Activated naive CD8-positive, alpha-beta T cell treated with anti-CD3 and anti-CD28 coated beads for 36 hours (primary cell): Measurements from ENCODE around the gene TIMM8A. TPM values are rescaled to one million over a fixed set of nuclear protein-coding genes. Genes with fewer than 3 reads are reported as not detected.
A peak's percentile ranks its signal among the peaks of the same experiment; 100 is the strongest.

Experiments used
- DNase-seq: peaks from one replicate; pipeline ENCODE4 v3.0.0; 2021
- H3K27ac Mint-ChIP-seq: one replicate; pipeline ENCODE4 v1.8.0; 2022; ENCODE audit warnings: mild to moderate bottlenecking, moderate library complexity, mixed read lengths
- H3K27me3 Mint-ChIP-seq: one replicate; pipeline ENCODE4 v1.8.0; 2022; ENCODE audit warnings: mild to moderate bottlenecking, mixed read lengths
- H3K36me3 Mint-ChIP-seq: one replicate; pipeline ENCODE4 v1.8.0; 2021; ENCODE audit warnings: mild to moderate bottlenecking, mixed read lengths
- H3K4me1 Mint-ChIP-seq: one replicate; pipeline ENCODE4 v1.8.0; 2021; ENCODE audit warnings: mixed read lengths
- H3K4me3 Mint-ChIP-seq: one replicate; pipeline ENCODE4 v1.8.0; 2022; ENCODE audit warnings: mild to moderate bottlenecking, moderate library complexity, mixed read lengths
- H3K9me3 Mint-ChIP-seq: one replicate; pipeline ENCODE4 v1.8.0; 2022; ENCODE audit warnings: mixed read lengths
- total RNA-seq, 2 experiments: library from RNA; stranded (reverse); gene quantifications; one replicate each; pipeline ENCODE4 v1.2.3, GENCODE V29; 2021

TIMM8A gene
- total RNA-seq, result 10 to 100 TPM; 36.0 to 39.8 TPM

DNA sequence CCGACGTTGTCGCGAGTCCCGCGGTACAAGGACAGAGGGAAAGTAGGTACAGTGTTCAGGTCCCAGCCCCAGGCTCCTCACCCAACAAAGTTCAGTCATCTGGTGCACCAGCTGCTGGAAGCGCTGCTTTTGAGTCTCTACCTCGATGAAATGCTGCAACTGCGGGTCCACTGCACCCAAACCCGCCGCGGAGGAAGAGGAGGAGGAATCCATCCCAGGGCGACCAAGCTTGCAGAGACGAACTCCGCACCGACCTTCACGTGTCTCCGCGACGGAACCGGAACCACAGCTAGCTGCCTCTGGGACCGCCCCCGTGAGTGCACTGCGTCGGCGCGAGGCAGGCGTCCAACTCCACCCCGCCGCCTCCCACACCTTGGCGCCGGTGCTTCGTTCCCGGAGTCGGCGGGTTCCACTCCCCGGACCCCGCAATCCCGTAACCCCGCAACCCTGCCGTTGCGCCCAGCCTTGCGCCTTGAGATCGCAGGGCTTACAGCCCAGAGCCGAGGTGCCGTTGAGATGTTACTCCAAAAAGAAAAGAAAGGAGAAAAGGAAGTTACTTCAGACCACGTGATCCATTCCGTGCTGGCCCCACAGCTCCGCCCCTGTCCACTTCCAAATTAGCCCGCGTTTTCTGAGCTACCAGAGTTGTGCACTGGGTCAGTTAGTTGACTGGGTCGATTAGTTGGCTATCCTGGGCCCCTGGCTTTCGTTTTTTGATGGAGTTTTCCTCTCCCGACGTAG, at the start of gene TIMM8A:
Gene TIMM8A (minus strand): TSS at position 291 of the 741 bp plus-strand sequence. CDS start 78 bp downstream, at position 213.
- peak; percentile 83 for DNase-seq
- H3K27me3 Mint-ChIP-seq, result no peaks in the 10 kb centered on the region
- peaks cover 21% of the 10 kb centered on the region for H3K36me3 Mint-ChIP-seq
- H3K4me3 Mint-ChIP-seq, result peak within 1 kb of the TSS; percentile 90
- no peaks in the 10 kb centered on the region for H3K9me3 Mint-ChIP-seq
- H3K4me1 Mint-ChIP-seq, result peaks cover 6% of the 10 kb centered on the region
- peak within 1 kb of the TSS; percentile 93 for H3K27ac Mint-ChIP-seq

- Mint-ChIP-seq H3K27ac (no peak overlapping the region), H3K4me1 (peaks cover 15% of the 10 kb centered on the region), H3K4me3 (no peak overlapping the region)
Measured at GRCh38 chrX:101397779-101398178, 49.2 kb upstream of the TIMM8A start.

DNA sequence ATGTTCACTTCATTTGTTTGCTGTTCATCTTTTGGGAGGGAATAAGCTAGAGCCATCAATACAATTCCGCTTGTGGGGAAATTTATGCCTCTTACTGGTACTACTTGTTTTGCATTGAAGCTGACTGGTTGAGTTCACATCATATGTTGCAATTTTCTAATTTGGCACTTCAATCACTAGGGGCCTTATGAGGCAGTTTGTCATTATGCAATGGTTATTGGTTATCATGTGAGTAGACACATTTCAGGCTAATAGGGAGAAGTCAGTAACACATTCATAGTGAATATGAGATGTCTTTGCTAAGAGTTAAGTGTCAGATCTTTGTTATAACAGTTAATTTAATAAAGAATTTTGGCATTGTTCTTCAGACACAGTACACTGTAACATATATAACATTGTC, 47.2 kb upstream of the TIMM8A start:
- Mint-ChIP-seq H3K27ac (peak overlapping the region; percentile 66), H3K36me3 (peaks cover 47% of the 10 kb centered on the region), H3K4me1 (peaks cover 18% of the 10 kb centered on the region), H3K27me3 (peaks cover 4% of the 10 kb centered on the region), H3K9me3 (no peaks in the 10 kb centered on the region), H3K4me3 (peak overlapping the region; percentile 8)
- DNase-seq, result no peak

More at GRCh38 chrX:101397779-101398178, 49.2 kb upstream of the TIMM8A start:
- DNase-seq, result no peak
- peaks cover 31% of the 10 kb centered on the region for H3K36me3 Mint-ChIP-seq
- H3K9me3 Mint-ChIP-seq, result no peaks in the 10 kb centered on the region
- H3K27me3 Mint-ChIP-seq, result no peaks in the 10 kb centered on the region

- H3K4me3 Mint-ChIP-seq, result peak overlapping the region; percentile 95
Measured at GRCh38 chrX:101394372-101394771, 45.8 kb upstream of the TIMM8A start.

GRCh38 chrX:101393530-101394305, 45.2 kb upstream of the TIMM8A start:
- Mint-ChIP-seq H3K27ac (peak overlapping the region; percentile 98), H3K4me3 (peak overlapping the region; percentile 95), H3K27me3 (peaks cover 4% of the 10 kb centered on the region), H3K9me3 (no peaks in the 10 kb centered on the region), H3K4me1 (peaks cover 18% of the 10 kb centered on the region), H3K36me3 (peaks cover 37% of the 10 kb centered on the region)
- no peak for DNase-seq

More at GRCh38 chrX:101394372-101394771, 45.8 kb upstream of the TIMM8A start:
- DNase-seq, result no peak
- peaks cover 38% of the 10 kb centered on the region for H3K36me3 Mint-ChIP-seq
- peak overlapping the region; percentile 98 for H3K27ac Mint-ChIP-seq
- peaks cover 18% of the 10 kb centered on the region for H3K4me1 Mint-ChIP-seq
- peaks cover 4% of the 10 kb centered on the region for H3K27me3 Mint-ChIP-seq
- no peaks in the 10 kb centered on the region for H3K9me3 Mint-ChIP-seq

- H3K9me3 Mint-ChIP-seq, result no peaks in the 10 kb centered on the region
- peaks cover 18% of the 10 kb centered on the region for H3K4me1 Mint-ChIP-seq
- H3K36me3 Mint-ChIP-seq, result peaks cover 37% of the 10 kb centered on the region
- peak overlapping the region; percentile 98 for H3K27ac Mint-ChIP-seq
- no peak for DNase-seq
- H3K27me3 Mint-ChIP-seq, result peaks cover 4% of the 10 kb centered on the region
- peak overlapping the region; percentile 95 for H3K4me3 Mint-ChIP-seq
Measured at GRCh38 chrX:101391831-101392230, 43.3 kb upstream of the TIMM8A start.

DNA sequence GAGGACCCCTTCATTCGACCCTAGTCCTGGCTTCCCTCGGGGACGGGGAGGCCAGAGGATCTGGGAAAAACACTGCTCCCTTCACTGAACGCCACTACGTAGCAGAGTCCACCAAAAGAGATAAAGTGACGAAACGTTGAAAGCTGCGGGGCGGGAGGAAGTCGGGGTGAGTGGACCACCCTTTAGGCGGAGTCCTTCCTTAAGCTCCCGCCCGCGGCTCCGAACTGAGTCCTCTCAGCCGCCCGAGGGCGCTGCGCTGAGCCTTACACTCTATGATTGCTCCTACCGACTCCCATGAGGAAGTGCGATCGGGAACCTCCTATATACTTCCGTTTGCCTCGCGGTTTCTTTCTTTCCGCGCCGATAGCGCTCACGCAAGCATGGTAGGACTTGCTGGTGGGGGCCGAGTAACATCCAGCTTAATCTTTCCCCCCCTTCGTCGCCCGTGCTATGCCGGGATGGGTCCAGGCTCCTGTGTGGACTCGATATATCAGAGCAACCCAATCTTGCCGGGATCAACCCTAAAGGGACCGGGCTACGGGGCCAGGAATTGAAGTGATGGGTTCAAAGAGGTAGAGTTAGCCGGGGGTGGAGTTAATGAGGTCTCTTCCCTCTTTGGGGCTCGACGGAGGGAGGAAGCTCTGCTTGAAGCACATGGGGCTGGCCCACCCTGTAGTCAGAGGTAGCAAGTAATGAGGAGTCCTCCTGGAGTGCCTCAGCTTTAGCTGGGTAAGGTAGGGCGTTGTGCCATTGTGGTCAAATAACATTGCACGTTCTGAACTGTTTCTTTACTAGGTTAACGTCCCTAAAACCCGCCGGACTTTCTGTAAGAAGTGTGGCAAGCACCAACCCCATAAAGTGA, 42.4 kb upstream of the TIMM8A start, which contains the start of gene RPL36A:
Gene RPL36A (plus strand): TSS at position 348 of the 862 bp plus-strand sequence. CDS start 33 bp downstream, at position 381.
- H3K9me3 Mint-ChIP-seq, result no peaks in the 10 kb centered on the region

DNA sequence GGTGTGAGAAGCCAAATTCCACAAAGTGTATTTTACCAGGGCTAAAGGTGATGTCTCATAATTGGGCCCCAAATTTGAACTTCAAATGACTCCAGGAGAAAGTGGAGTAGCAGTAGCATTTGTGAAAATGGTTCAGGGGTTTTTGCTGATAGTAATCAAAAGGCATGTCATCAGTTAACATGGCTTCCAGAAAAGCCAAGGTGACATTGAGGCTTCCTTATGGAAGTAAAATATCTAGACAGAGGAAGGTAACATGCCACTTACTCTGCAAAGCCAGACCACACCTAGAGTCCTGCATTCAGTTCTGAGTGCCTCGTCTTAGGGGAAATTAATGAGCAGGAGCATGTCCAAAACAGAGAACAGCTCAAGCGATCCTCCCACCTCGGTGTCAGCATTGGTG, 40.1 kb upstream of the TIMM8A start:
- no peak overlapping the region for H3K27ac Mint-ChIP-seq
- peaks cover 4% of the 10 kb centered on the region for H3K27me3 Mint-ChIP-seq
- peaks cover 13% of the 10 kb centered on the region for H3K4me1 Mint-ChIP-seq
- DNase-seq, result no peak
- peaks cover 29% of the 10 kb centered on the region for H3K36me3 Mint-ChIP-seq
- no peaks in the 10 kb centered on the region for H3K9me3 Mint-ChIP-seq
- no peak overlapping the region for H3K4me3 Mint-ChIP-seq

More for the DNA sequence above, 42.4 kb upstream of the TIMM8A start, which contains the start of gene RPL36A:
- Mint-ChIP-seq H3K4me1 (peaks cover 22% of the 10 kb centered on the region), H3K4me3 (peak within 1 kb of the TSS; percentile 95), H3K27me3 (peaks cover 4% of the 10 kb centered on the region), H3K27ac (peak within 1 kb of the TSS; percentile 98), H3K36me3 (peaks cover 37% of the 10 kb centered on the region)
- DNase-seq, result peak; percentile 84

GRCh38 chrX:101386542-101386885, 38.0 kb upstream of the TIMM8A start:
- Mint-ChIP-seq H3K4me3 (peak overlapping the region; percentile 61), H3K4me1 (peaks cover 8% of the 10 kb centered on the region), H3K36me3 (peaks cover 8% of the 10 kb centered on the region), H3K27ac (peak overlapping the region; percentile 74), H3K27me3 (peaks cover 4% of the 10 kb centered on the region), H3K9me3 (no peaks in the 10 kb centered on the region)
- no peak for DNase-seq

DNA sequence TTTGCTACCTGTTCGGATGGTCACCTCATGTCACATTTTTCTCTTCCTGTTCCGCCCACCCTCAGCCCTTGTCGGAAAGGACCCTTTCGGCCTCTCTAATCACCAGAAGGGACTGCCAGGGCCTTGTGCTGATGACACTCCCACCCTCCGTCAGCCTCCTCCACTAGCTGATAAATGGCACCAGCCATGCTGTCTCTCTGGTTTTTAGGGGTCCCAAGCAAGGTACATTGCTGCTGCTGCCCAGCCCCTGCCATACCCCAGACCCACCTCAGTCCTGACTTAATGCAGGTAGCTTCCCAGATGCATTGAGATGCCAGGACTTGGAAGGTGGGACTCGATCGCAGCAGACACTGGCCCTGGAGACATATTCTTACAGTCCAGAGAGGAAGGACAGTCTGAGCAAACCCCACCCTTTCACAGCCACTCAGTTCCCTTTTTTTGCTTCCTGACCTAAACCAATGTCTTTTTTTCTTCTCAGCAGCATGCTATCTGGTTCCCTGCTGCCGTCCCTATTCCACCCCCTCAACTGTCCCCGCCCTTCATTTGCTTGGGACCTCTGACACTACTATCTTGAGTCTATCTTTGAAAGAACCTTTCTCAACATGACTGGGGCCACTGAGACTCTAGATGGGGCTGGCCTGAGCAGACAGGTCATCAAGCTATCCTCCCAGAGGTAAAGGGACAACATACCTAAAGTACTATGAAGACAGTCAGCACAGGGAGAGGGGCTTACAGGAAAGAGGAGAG, 37.4 kb upstream of the TIMM8A start, which contains the start of gene BTK:
Gene BTK (minus strand): TSS at position 397 of the 747 bp plus-strand sequence. CDS start 10,907 bp downstream, outside the sequence.
- Mint-ChIP-seq H3K4me3 (peak within 1 kb of the TSS; percentile 61), H3K27ac (peak within 1 kb of the TSS; percentile 74), H3K9me3 (no peaks in the 10 kb centered on the region), H3K27me3 (peaks cover 2% of the 10 kb centered on the region), H3K4me1 (peaks cover 8% of the 10 kb centered on the region), H3K36me3 (peaks cover 2% of the 10 kb centered on the region)
- no peak for DNase-seq

- no peak for DNase-seq
- H3K9me3 Mint-ChIP-seq, result no peaks in the 10 kb centered on the region
- no peak overlapping the region for H3K4me3 Mint-ChIP-seq
- no peak overlapping the region for H3K27ac Mint-ChIP-seq
- no peaks in the 10 kb centered on the region for H3K27me3 Mint-ChIP-seq
- no peaks in the 10 kb centered on the region for H3K36me3 Mint-ChIP-seq
- H3K4me1 Mint-ChIP-seq, result peaks cover 8% of the 10 kb centered on the region
Measured at GRCh38 chrX:101385026-101385684, 36.6 kb upstream of the TIMM8A start.

- no peaks in the 10 kb centered on the region for H3K27me3 Mint-ChIP-seq
- no peak for DNase-seq
- H3K4me1 Mint-ChIP-seq, result peaks cover 8% of the 10 kb centered on the region
- H3K4me3 Mint-ChIP-seq, result no peak overlapping the region
- no peaks in the 10 kb centered on the region for H3K36me3 Mint-ChIP-seq
- no peak overlapping the region for H3K27ac Mint-ChIP-seq
- no peaks in the 10 kb centered on the region for H3K9me3 Mint-ChIP-seq
Measured at GRCh38 chrX:101383679-101384205, 35.2 kb upstream of the TIMM8A start.

- Mint-ChIP-seq H3K4me3 (no peak overlapping the region), H3K36me3 (no peaks in the 10 kb centered on the region), H3K4me1 (no peaks in the 10 kb centered on the region), H3K27ac (no peak overlapping the region), H3K27me3 (no peaks in the 10 kb centered on the region), H3K9me3 (no peaks in the 10 kb centered on the region)
- DNase-seq, result no peak
Measured at GRCh38 chrX:101377547-101377946, 29.0 kb upstream of the TIMM8A start.
